Lung (tissue), 12 donors: ENCODE data around the gene MACROD1. TPM values are rescaled to one million over a fixed set of nuclear protein-coding genes. Genes with fewer than 3 reads are reported as not detected.

Experiments
- ATAC-seq: fragments of 200-7000 bp; cut with Tn5 transposase; one replicate; pipeline ENCODE4 v1.9.1; 2020; ENCODE audit warnings: moderate number of reproducible peaks; ENCODE audit not compliant: insufficient read depth, low FRiP score
- DNase-seq, 3 donors: peaks; one replicate each; pipeline ENCODE4 v3.0.0-alpha.2; 2013 to 2017
- H3K27ac ChIP-seq, 2 donors: one replicate each; pipeline ENCODE4 v1.5.1; 2013; ENCODE audit warnings: mild to moderate bottlenecking in 2 of 2, moderate library complexity in 2 of 2, control low read depth in 1 of 2, inconsistent platforms in 1 of 2, low read depth in 1 of 2, low read length in 1 of 2
- H3K27me3 ChIP-seq, 3 donors: one replicate each; pipeline ENCODE4 v1.5.1; 2013; ENCODE audit warnings: low read length in 2 of 3; ENCODE audit not compliant: control insufficient read depth in 3 of 3, insufficient read depth in 3 of 3
- H3K36me3 ChIP-seq, 4 donors: one replicate each; pipeline ENCODE4 v1.5.1; 2013; ENCODE audit warnings: low read length in 4 of 4, mild to moderate bottlenecking in 1 of 4, moderate library complexity in 1 of 4; ENCODE audit not compliant: control insufficient read depth in 4 of 4, insufficient read depth in 4 of 4
- H3K4me1 ChIP-seq, 5 donors: one replicate each; pipeline ENCODE4 v1.5.1; 2013; ENCODE audit warnings: low read length in 5 of 5, mild to moderate bottlenecking in 2 of 5, moderate library complexity in 1 of 5; ENCODE audit not compliant: control insufficient read depth in 5 of 5, insufficient read depth in 5 of 5
- H3K4me3 ChIP-seq: one replicate; pipeline ENCODE4 v1.5.1; 2013; ENCODE audit warnings: mild to moderate bottlenecking, control low read depth, moderate library complexity
- H3K9ac ChIP-seq, 2 donors: one replicate each; pipeline ENCODE4 v1.5.1; 2013; ENCODE audit warnings: low read length in 2 of 2, control low read depth in 1 of 2; ENCODE audit not compliant: insufficient read depth in 1 of 2
- H3K9me3 ChIP-seq, 4 donors: one replicate each; pipeline ENCODE4 v1.5.1; 2013; ENCODE audit warnings: low read length in 3 of 4, mild to moderate bottlenecking in 1 of 4, moderate library complexity in 1 of 4; ENCODE audit not compliant: control insufficient read depth in 4 of 4, insufficient read depth in 3 of 4
- WGBS, 2 donors: extraction: QIAGEN DNeasy Blood & Tissue Kit; methylation state at CpG; one replicate each; pipeline ENCODE4 v1.1.7; 2013; 5-methylcytosine and 5-hydroxymethylcytosine counted together
- polyA plus RNA-seq, 2 donors: library from polyadenylated mRNA; stranded (reverse); fragments of 200-250 nt; gene quantifications; one replicate each; pipeline ENCODE4 v1.2.1, GENCODE V29; 2013
- total RNA-seq, 2 donors: library from RNA; depleted of rRNA in 1 of 2; stranded (reverse); fragments of >200 nt in 1 of 2; gene quantifications; one replicate each; pipeline ENCODE4 v1.2.1, GENCODE V29; 2014 to 2021
- TF ChIP-seq, protein P1 (sequence below): IDR thresholded peaks from 2 replicates; pipeline ENCODE4 v1.5.1; 2012; ENCODE audit warnings: mild to moderate bottlenecking; ENCODE audit errors: control extremely low read depth, extremely low read depth
- donor health status: control.
- donor health status: control.
- donor health status: Bipolar disorder and iron deficiency.
- donor health status: healthy.
- donor health status: DM: yes; HTN: yes; CAD: no.

The MACROD1 gene
- total and polyA plus RNA-seq, 4 donors: 9.9 to 70.0 (median 19.0) TPM

- no peak overlapping the region for H3K9ac ChIP-seq
- no peak overlapping the region for H3K27ac ChIP-seq
- H3K36me3 ChIP-seq: no peaks in the 10 kb centered on the region
- DNase-seq: no peak
- no peak overlapping the region for H3K4me3 ChIP-seq
- TF ChIP-seq, protein P1, sequence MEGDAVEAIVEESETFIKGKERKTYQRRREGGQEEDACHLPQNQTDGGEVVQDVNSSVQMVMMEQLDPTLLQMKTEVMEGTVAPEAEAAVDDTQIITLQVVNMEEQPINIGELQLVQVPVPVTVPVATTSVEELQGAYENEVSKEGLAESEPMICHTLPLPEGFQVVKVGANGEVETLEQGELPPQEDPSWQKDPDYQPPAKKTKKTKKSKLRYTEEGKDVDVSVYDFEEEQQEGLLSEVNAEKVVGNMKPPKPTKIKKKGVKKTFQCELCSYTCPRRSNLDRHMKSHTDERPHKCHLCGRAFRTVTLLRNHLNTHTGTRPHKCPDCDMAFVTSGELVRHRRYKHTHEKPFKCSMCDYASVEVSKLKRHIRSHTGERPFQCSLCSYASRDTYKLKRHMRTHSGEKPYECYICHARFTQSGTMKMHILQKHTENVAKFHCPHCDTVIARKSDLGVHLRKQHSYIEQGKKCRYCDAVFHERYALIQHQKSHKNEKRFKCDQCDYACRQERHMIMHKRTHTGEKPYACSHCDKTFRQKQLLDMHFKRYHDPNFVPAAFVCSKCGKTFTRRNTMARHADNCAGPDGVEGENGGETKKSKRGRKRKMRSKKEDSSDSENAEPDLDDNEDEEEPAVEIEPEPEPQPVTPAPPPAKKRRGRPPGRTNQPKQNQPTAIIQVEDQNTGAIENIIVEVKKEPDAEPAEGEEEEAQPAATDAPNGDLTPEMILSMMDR: no peak
- 96% methylated on average over 2 of the region's 2 CpGs for WGBS, 2 donors
- ATAC-seq: no peak
- H3K4me1 ChIP-seq: peaks cover 0 to 11% (median 0%) of the 10 kb centered on the region in 5 donors
- no peaks in the 10 kb centered on the region for H3K9me3 ChIP-seq
- H3K27me3 ChIP-seq: no peaks in the 10 kb centered on the region
Measured at GRCh38 chr11:64045700-64046099, 120.2 kb downstream of the MACROD1 start.

DNA sequence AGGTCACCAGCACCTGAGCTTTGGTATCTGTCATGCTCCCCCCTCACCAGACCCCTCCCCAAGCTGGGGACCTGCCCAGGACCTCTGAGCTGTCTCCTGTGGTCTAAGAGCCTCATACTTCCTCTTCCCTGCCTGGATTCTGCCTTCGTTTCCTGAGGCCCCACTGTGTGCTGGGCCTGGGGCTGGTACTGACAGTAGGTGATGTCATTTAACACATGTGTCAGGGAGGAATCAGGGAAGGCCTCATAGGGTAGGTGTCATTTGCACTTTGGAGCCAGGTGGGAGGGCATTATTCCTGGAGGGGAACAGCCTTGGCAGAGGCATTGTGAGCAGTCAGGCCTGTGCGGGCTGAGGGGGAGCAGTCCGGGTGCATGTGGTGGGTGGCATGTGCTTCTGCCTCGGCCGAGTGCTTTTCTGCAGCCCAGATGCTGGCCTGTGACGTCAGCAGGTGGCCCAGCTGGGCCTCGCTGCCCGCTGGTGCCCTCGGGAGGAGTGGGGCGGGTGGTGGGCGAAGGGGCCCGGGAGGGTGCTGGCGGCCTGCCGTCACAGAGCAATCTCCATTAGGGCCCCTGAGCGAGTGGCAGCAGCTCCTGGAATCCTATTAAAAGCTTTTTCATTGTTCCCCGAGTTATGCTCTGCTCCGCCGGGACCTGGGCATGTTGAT is 121.1 kb downstream of the MACROD1 start:
- DNase-seq (peak in 1 of 3 donors; percentile 38), ATAC-seq (no peak)
- Histone ChIP-seq H3K9ac (no peak overlapping the region), H3K9me3 (no peaks in the 10 kb centered on the region), H3K36me3 (no peaks in the 10 kb centered on the region), H3K4me3 (no peak overlapping the region), H3K27ac (no peak overlapping the region), H3K4me1 (peaks cover 0 to 13% (median 0%) of the 10 kb centered on the region in 5 donors), H3K27me3 (no peaks in the 10 kb centered on the region)
- 74 to 78% methylated on average over 18 of the region's 18 CpGs for WGBS, 2 donors
- TF ChIP-seq, protein P1: no peak

DNA sequence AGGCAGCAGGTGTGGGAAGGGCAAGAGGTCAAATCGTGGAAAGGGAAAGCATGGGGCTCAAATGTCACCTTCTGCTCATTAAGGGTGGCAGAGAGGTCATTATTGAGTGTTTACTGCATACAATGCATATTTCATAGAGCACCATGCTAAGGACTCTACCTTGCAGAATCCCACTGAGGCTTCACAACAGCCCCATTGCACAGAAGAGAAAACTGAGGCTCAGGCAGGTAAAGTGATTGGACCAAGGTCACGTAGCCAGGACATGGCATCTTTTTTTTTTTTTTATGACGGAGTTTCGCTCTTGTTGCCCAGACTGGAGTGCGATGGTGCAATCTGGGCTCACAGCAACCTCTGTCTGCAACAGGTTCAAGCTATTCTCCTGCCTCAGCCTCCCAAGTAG is 122.4 kb downstream of the MACROD1 start:
- Histone ChIP-seq H3K4me1 (peaks cover 0 to 13% (median 0%) of the 10 kb centered on the region in 5 donors), H3K27me3 (no peaks in the 10 kb centered on the region), H3K9ac (no peak overlapping the region), H3K9me3 (no peaks in the 10 kb centered on the region), H3K36me3 (no peaks in the 10 kb centered on the region), H3K27ac (no peak overlapping the region), H3K4me3 (no peak overlapping the region)
- DNase-seq: no peak
- WGBS, 2 donors: 82 to 91% methylated on average over 5 of the region's 5 CpGs
- no peak for ATAC-seq
- TF ChIP-seq, protein P1: no peak
